NT2/D1 (cell line): Measurements from ENCODE around the gene ACAP1.

Experiments
- YY1 ChIP-seq: IDR thresholded peaks from 2 replicates; pipeline ENCODE4 v1.6.1; 2011; ENCODE audit not compliant: insufficient read length, insufficient read depth
- ZNF274 ChIP-seq: IDR thresholded peaks from 2 replicates; pipeline ENCODE4 v1.6.1; 2011; ENCODE audit warnings: mild to moderate bottlenecking, low read depth, low read length

DNA sequence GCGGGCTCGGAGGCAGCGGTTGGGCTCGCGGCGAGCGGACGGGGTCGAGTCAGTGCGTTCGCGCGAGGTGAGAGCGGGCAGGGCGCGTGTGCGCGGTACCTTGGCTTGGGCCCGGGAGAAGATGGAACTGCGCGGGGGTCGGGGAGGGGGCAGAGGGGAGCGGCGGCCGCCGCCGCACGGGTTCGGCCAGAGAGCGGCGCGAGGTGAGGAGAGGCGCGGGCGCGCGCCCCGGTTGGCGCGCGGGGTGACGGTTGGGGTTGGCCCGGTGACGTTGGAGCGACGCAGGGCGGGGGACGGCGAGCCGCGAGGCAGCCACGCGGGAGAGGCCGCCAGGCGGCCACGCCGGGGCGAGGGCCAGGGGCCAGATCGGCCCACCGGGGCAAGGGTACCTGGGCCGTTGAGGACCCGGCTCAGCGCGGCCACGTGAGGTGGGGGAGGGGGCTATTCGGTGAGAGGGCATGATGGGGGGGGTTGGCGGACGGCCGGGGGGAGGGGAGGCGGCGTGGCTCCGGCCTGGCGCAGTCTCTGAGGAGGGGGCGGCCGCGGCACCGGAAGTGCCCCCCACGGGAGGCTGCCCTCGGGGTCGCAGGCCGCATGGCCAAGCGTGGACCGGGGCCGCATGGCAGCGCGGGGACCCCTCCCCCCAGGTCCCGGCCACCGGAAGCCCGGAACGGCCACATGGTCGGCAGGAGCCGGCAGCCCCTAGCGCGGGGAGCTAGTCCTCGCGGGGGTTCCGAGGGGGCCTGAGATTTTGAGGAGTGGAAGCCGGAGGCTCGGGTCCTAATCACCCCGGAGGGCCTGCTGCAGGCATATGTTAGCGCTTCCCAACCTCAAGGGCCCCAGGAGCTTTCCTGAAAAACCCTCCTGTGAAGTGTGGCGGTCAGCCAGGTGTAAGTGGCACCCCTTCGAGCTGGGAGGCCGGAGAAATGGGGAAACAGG lies 28.4 kb upstream of the ACAP1 start:
- TF ChIP-seq ZNF274 (no peak), YY1 (no peak)
